Brain microvascular endothelial cell (primary cell): ENCODE measurements around the gene CUBN.

ENCODE experiments used
- DNase-seq: peaks from one replicate; pipeline ENCODE4 v3.0.0-alpha.2; 2020
- H3K27ac ChIP-seq: fragments of 250-450 bp; sonication (Bioruptor Pico); 2 replicates; pipeline ENCODE4 v1.5.1; 2020; ENCODE audit warnings: mild to moderate bottlenecking, moderate library complexity
- H3K27me3 ChIP-seq: fragments of 250-450 bp; sonication (Bioruptor Pico); replicated peaks from 2 replicates; pipeline ENCODE4 v1.5.1; 2020; ENCODE audit warnings: mild to moderate bottlenecking
- H3K36me3 ChIP-seq: fragments of 250-450 bp; sonication (Bioruptor Pico); replicated peaks from 2 replicates; pipeline ENCODE4 v1.5.1; 2020; ENCODE audit warnings: mild to moderate bottlenecking
- H3K4me3 ChIP-seq: 2 replicates; pipeline ENCODE4 v1.5.1; 2011; ENCODE audit warnings: low read depth, mild to moderate bottlenecking, control low read depth, low read length, moderate library complexity
- CTCF ChIP-seq: IDR thresholded peaks from 2 replicates; pipeline ENCODE4 v1.5.1; 2011; ENCODE audit warnings: low read depth, mild to moderate bottlenecking, moderate library complexity, low read length, control low read depth, inconsistent platforms; ENCODE audit errors: missing control alignments
- in situ Hi-C: cut with HindIII; loops from 2 replicates; pipeline ENCODE4 v1.10.0; 2017; ENCODE audit warnings: low sequenced_read_pairs, low pct_ligation_motif_present

CUBN gene

DNA sequence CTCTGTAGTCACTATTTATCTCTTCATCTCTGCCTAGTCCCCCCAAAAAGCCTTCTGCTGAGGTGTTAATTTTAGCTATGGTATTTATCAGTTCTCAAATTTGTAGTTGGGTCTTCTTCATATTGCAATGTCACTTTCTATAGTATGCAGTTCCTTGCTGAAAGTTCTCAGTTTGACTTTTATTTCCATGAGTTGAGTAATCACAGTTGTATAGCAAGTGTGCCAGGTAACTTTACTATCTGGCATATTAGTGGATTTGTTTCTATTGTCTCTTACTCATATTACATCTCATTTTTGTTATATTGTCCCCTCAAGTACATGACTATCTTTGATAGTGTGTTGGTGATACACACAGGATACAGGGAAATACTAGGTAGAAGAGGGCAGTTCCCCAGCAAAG lies 152.8 kb downstream of the CUBN start:
- Histone ChIP-seq H3K36me3 (no peaks in the 10 kb centered on the region), H3K27ac (no peak overlapping the region), H3K4me3 (no peak overlapping the region), H3K27me3 (no peaks in the 10 kb centered on the region)
- in situ Hi-C loops: no loop called here
- TF ChIP-seq CTCF: no peak
- no peak for DNase-seq

GRCh38 chr10:16975188-16975587 lies 154.4 kb downstream of the CUBN start:
- in situ Hi-C loops: no loop called here
- Histone ChIP-seq H3K4me3 (no peak overlapping the region), H3K36me3 (no peaks in the 10 kb centered on the region), H3K27ac (no peak overlapping the region), H3K27me3 (no peaks in the 10 kb centered on the region)
- peak; percentile 13 for TF ChIP-seq CTCF
- DNase-seq: no peak

DNA sequence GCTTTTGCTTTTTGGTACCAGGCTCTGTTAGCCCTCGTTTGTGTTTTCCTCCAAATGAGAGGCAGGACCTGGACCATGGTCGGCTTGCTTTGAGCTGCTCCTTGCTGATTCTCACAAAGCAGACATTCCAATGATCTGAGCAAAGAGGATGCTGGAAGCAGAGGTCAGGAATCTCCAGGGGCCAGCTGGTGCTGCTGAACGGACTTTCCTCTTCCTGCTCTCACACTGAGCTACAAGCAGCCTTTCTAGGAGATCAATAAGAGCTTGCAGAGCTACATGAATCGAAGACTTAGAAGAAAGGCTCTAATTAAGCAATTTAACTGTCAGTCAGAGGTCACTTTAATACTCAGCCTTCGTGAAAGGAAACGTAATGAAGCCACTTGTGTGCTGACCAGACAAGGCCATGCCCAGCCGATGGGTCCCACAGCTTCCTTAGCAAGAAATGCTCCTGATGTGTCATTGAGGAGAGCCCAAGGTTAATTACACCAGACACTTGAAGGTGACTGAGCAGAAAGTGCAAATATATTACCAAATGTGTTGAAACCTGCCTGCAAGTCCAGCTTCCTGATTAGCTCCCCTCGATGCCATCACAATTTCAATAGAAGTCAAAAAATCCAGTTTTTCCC lies 161.1 kb downstream of the CUBN start:
- H3K4me3 ChIP-seq: no peak overlapping the region
- H3K27me3 ChIP-seq: no peaks in the 10 kb centered on the region
- no peak for TF ChIP-seq CTCF
- peak; percentile 94 for DNase-seq
- peak overlapping the region; percentile 85 for H3K27ac ChIP-seq
- in situ Hi-C loops: no loop called here
- no peaks in the 10 kb centered on the region for H3K36me3 ChIP-seq

DNA sequence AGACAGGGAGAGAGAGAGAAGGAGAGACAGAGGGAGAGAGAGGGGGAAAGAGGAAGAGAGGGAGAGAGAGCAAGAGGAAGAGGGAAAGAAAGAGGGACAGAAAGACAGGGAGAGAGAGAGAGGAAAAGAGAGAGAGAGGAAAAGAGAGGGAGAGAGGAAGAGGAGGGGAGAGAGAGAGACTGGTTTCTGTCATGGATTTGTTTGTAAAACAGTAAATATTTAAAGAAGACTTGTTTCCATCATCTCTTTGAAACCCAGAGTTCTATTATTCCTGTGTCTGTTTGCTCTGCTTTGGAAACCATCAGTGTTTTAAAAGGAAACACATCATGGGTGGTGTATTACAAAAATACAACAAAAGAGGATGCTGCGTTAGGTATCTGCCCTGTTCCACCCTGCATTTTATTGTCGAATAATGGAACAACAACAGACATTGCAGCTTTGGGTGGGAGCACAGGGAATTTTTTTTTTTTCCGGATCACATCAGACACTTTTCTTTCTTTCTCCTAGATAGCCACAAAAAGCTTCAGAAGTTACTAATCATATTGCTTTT lies 161.7 kb downstream of the CUBN start:
- in situ Hi-C loops: no loop called here
- Histone ChIP-seq H3K4me3 (no peak overlapping the region), H3K27me3 (no peaks in the 10 kb centered on the region), H3K36me3 (no peaks in the 10 kb centered on the region), H3K27ac (peak overlapping the region; percentile 85)
- TF ChIP-seq CTCF: no peak
- no peak for DNase-seq

GRCh38 chr10:16966991-16967865 lies 162.4 kb downstream of the CUBN start:
- TF ChIP-seq CTCF: no peak
- DNase-seq: peak; percentile 46
- H3K36me3 ChIP-seq: no peaks in the 10 kb centered on the region
- H3K27ac ChIP-seq: peak overlapping the region; percentile 85
- no peaks in the 10 kb centered on the region for H3K27me3 ChIP-seq
- in situ Hi-C loops: no loop called here
- no peak overlapping the region for H3K4me3 ChIP-seq
